ENCODE data around the gene AOC2.

The AOC2 gene, protein sequence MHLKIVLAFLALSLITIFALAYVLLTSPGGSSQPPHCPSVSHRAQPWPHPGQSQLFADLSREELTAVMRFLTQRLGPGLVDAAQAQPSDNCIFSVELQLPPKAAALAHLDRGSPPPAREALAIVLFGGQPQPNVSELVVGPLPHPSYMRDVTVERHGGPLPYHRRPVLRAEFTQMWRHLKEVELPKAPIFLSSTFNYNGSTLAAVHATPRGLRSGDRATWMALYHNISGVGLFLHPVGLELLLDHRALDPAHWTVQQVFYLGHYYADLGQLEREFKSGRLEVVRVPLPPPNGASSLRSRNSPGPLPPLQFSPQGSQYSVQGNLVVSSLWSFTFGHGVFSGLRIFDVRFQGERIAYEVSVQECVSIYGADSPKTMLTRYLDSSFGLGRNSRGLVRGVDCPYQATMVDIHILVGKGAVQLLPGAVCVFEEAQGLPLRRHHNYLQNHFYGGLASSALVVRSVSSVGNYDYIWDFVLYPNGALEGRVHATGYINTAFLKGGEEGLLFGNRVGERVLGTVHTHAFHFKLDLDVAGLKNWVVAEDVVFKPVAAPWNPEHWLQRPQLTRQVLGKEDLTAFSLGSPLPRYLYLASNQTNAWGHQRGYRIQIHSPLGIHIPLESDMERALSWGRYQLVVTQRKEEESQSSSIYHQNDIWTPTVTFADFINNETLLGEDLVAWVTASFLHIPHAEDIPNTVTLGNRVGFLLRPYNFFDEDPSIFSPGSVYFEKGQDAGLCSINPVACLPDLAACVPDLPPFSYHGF

DNA sequence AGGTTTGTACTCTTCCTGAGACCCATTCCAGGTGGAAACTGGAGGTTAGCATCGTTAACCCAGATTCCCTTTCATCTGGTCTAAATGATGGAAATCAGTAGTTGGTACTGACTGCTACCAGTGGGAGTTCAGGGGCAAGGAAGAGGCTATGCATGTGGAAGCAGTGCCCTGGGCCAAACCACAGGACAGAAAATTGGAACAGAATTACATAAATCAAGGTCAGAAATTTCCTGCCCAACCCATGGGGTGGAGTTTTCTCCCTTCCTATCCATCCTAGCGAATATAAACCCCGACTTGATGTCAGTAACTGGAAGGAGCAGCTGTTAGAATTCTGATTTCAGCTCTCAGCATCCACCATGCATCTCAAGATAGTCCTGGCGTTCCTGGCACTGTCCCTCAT, at the start of gene AOC2:
Gene AOC2 (plus strand): TSS at position 310 of the 400 bp plus-strand sequence. CDS start 47 bp downstream, at position 357.
- no peak for FAIRE-seq

DNA sequence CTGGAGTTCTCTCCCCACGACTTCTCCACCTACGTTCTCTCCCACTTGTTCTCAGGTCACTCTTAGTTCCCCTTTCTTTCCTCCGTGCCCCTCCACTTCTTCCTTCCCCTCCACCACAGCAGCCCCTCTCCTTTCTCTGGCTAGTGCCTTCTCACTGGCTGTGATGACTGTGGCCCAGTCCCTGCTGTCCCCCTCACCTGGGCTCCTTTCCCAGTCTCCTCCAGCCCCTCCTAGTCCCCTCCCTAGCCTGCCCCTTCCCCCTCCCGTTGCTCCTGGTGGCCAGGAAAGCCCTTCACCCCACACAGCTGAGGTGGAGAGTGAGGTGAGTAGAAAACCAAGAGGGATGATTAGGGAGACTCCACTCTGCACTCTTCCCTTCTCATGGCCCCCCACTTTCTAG, 49.3 kb upstream of the AOC2 start:
- DNase-seq (ENCODE audit: low spot score) = no peak
- FAIRE-seq = no peak

More for the DNA sequence above, at the start of gene AOC2:
- no peak for DNase-seq (ENCODE audit: low spot score)

DNA sequence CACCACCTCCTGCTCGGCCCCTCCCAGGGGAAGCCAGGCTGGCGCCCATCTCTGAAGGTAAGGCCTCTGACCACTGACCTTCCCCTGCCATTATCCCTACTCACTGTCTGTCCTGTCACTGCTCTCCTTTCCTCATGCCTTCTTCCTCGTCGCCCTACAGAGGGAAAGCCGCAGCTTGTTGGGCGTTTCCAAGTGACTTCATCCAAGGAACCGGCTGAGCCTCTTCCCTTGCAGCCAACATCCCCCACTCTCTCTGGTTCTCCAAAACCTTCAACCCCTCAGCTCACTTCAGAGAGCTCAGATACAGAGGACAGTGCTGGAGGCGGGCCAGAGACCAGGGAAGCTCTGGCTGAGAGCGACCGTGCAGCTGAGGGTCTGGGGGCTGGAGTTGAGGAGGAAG, 48.9 kb upstream of the AOC2 start:
- DNase-seq (ENCODE audit: low spot score) (no peak), FAIRE-seq (no peak)

DNA sequence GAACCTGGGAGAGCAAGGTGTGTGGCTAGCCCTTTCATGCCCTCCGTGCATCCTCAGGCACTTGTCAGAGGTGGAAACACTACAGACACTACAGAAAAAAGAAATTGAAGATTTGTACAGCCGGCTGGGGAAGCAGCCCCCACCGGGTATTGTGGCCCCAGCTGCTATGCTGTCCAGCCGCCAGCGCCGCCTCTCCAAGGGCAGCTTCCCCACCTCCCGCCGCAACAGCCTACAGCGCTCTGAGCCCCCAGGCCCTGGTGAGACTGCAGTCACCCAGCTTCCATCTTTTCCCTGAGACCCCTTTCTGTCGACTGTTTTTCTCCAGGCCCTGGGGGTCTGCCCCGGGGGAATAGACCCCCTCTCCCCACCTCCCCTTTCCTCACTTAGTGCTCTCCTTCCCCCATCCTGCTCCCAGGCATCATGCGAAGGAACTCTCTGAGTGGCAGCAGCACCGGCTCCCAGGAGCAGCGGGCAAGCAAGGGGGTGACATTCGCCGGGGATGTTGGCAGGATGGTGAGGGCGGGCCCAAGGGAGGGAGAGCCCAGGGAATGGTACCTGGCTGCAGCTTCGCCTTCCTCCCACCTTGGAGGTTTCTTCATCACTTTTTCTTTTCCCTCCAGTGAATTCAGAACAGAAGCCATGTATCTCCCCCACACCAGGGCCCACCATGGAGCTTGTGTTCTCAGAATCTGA, 48.2 kb upstream of the AOC2 start:
- DNase-seq (ENCODE audit: low spot score) (no peak), FAIRE-seq (no peak)

DNA sequence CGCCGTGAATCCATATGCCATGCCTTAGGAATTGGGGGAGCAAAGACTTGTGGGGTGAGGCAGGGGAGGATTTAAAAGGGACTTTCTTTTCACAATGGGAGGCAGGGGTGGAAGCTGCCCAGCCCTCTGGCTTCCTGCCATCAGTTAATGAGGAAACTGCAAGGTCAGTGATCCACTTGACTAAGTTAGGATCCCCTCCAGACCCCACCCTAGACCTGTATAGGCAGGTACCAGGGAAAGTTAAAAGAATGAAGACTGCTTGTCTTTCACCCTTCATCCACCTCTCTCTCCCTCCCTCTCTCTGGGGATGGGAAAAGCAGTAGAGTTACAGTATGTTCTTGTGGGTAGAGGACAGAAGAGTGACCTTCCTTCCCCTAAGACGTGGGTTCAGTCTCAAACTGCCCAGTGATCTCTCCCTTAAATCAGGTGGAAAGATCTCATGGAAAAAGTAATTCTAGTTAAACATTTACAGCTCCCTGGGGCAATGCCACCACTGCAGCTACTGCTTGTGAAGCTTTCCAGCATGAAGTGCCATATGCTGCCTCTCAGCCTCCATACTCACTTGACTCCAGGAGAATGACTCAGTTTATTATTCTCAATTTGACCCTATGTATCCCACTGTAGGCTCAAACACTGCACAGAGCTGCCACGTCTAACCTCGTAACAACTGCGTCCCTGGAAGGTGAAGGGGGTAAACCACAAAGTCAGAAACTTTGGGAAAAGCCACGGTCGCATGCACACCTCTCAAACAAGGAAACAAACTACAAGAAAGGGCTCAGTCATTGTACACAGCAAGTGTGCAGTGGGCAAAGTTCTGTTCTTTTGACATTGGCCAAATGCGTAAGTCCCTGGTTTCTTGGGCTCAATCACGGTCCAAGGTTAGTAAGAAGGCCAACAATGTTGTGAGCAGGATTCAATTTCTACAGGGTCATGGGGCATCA, 47.0 kb upstream of the AOC2 start:
- no peak for DNase-seq (ENCODE audit: low spot score)
- no peak for FAIRE-seq

DNA sequence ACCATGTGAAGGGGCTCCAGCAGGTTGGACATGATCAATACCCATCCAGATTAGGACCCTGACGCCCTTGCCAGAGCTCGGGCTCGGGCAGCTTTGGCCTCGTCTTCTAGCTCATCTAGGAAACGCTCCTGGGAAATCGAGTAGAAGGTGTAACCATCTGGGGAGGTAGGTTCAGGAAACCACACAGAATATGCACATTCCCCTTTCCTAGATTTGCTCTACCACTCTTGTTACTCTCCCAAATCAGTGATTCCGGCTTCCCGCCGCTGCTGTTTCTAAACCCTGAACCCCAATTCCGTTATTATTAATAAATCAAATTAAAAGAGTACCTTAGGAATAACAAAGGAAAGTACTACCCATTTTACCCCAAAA, 46.4 kb upstream of the AOC2 start:
- FAIRE-seq (no peak), DNase-seq (ENCODE audit: low spot score) (no peak)

DNA sequence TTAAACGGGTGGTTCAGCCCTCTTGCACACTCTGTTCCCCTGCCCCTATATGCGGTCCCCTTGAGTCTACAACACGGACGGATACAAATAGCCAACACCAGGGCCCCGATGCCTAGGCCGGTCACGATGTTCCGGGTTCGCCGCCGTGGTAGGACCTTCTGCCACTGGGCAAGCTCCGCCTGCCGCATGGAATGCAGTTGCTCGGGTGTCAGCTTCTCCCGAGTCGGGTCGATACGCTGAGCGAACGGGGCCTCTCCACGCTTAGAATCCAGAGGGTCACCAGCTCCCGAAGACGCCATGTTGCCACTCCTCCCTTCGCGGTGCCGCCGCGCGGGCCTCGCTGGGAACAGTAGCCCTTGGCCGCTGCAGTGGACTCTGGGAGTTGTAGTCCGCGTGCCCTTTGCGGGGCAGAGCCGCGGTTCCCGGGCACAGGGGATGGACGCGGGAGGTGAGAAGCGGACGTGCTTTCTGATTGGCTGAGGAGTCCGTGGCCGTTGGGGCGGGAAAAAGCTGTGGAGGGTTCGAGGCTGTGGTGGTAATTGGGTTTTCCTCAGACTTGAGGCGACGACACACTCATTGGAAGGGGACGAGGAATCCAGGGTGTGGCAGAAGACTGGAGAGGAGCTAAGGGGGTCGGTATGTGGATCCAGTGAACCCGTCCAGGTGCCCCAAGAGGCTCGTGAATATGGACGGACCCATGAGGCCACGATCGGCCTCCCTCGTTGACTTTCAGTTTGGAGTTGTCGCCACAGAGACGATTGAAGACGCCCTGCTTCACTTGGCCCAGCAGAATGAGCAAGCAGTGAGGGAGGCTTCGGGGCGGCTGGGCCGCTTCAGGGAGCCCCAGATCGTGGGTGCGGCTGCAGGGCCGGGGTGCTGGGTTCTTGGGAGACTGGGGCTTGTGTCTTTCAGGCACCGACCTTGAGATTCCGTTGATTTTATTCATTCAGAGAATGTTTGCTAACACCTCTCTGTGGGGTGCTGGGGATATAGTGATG, 45.7 kb upstream of the AOC2 start, which contains the start of the genes CNTD1 and COA3:
Gene CNTD1 (plus strand): TSS at position 479 of the 998 bp plus-strand sequence. CDS start 207 bp downstream, at position 686.
Gene COA3 (minus strand): TSS at position 322 of the 998 bp plus-strand sequence. CDS start 23 bp downstream, at position 299.
- DNase-seq (ENCODE audit: low spot score) (peak; percentile 96), FAIRE-seq (peak; percentile 87)

DNA sequence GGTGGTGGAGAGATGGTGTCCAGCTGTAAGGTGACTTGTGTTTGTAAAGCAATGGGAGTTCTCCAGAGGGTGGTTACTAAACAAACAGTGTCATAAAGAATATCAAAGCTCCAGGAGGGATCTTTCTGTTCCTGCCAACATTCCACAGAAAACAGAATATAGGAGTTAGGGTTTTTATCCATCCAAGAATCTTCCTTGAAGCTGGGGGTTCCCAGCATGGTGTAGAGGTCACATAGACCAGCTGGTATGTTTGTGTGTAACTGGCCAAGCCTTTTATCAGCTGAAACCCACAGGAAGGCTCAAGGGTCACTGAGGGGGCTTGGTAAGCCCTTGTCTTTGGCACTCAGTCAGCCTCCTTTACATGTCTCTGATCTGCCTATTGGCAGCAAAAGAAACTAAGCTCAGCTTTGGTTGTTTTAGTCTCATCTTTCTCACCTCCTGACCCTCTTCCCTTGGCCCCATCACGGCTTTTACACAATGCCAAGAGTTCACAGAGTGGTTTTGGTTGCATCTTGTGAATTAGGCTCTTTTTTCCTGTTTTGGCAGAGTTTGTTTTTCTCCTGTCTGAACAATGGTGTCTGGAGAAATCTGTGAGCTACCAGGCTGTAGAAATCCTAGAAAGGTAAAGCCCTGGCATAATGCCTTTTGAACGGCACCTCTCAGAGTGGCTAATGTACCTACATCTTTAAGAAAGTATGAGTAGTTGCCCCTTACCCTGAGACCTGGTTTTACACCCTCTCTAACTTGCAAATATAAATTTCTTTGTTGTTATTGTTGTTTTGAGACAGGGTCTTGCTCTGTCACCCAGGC, 41.1 kb upstream of the AOC2 start:
- FAIRE-seq (no peak), DNase-seq (ENCODE audit: low spot score) (no peak)

DNA sequence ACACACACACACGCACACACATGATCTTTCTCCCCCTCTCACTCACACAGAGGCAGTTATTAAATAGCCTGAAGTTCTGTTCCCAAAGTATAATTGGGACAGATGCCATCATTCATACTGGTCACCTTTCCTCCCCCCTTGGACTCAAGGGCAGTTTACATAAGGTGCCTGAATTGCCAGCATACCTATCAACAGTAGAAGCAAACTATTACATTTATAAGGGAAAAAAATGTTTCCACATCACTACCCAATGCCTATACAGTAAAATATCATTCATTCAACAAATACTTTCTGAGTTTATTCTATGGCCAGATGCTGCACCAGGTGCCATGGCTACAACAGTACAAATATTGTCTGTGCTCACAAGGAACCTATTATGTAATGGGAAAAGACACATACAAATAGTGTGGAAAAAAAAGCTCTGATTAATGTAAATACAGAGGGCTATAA, 39.4 kb upstream of the AOC2 start:
- FAIRE-seq (no peak), DNase-seq (ENCODE audit: low spot score) (no peak)

DNA sequence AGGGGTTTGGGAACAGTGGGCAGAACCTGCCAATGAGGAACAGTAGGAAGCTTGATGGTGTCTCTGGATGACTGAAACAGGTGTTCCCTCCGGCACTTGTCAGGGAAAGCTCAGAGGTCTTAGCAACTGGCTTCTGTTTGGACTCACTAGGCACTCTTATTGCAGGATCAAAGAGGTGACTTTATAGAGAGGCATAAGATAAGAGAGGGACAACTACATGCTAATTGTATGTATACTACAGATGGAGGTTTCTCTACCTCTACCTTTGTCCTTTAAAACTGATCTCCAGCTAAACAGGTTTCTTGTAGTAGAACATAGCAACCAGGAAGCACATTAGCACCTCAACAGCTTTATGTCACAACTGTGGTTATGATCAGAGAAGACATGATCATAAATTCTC, 38.1 kb upstream of the AOC2 start:
- FAIRE-seq (no peak), DNase-seq (ENCODE audit: low spot score) (no peak)

DNA sequence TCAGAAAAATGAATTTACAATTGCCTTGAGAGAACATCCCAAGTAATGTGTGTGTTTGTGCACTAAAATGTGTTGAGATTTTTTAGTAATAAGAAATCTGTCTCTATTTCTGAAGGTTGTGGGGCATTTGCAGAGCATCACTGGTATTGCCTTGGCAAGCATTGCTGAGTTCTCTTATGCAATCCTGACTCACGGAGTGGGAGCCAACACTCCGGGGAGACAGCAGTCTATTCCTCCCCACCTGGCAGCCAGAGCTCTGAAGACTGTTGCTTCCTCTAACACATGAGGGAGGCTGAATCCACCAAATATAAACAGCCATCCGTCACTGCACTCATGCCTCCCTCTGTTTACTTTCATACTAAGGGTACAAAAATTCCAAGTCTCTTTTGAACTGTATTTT, 35.1 kb upstream of the AOC2 start:
- FAIRE-seq = no peak
- DNase-seq (ENCODE audit: low spot score) = no peak

DNA sequence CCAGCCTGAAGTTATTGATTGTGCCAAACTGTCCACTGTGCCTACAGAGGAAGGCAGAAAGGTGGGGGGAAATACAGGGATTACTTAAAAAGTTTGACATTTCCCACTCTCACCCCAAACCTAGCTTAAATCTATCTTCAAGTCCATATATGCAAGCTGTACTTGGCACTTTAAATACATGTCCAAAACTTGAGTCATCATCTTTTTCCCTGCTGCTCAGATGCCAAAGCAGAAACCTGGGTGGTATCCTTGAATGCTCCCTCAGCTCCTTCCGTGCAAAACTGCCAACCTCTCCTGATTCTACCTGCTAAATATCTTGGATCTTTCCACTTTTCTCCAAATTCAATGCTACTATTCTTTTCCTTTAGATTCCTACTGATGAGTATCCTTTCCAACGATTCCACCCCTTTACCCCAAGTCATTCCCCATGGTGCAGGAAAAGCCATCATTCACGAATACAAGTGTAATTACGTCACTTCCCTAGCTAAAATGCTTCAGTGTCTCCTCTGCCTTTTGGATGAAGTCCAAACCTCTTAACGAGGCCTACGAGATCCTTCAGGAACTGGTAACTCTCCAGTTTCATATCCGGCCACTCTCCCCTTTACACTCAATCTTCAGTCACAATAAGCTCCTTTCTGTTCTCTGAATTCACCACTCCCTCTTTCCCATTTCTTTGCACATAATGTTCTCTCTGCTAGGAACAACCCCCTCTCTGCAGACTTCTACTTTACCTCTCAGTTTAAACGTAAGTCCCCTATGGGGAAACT, 29.6 kb upstream of the AOC2 start:
- DNase-seq (ENCODE audit: low spot score) = peak; percentile 72
- no peak for FAIRE-seq

DNA sequence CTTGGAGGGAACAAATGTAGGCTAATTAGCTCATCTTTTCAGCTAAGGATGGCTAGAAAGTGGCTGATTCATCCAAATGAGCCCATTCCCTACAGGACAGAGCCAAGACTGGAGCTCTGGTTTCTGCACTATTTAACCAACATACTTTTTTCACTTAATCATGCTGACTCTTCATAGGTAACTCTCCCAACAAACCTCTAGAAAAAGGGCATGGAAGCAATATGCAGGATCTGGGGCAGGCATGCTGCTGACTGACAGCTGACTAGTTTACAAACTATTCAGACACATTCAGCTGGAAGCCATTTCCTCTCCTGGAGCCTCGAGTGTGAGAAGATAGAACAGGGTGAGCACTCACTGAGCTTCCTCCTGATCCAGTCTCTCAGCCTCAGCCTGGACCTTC, 26.5 kb upstream of the AOC2 start:
- FAIRE-seq = no peak
- no peak for DNase-seq (ENCODE audit: low spot score)

DNA sequence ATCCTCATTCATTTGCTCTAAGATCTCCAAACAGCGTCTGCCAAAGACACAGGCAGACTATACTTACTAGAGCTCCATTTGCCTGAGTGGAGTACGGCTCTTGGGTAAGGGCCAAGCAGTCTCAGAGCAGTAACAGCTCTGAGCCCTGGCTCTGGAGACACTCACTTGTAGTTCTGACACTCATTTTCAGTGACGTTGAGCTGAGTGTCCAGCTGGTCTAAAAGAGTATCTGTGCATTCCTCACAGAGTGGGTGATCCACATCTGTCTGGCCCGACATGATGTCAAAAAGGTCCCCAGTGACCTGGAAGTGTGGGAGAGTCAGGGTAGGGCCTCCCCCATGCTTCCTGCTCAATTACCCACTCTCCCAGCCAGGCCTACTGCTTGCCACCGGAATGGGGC, 26.0 kb upstream of the AOC2 start:
- no peak for DNase-seq (ENCODE audit: low spot score)
- FAIRE-seq = no peak

DNA sequence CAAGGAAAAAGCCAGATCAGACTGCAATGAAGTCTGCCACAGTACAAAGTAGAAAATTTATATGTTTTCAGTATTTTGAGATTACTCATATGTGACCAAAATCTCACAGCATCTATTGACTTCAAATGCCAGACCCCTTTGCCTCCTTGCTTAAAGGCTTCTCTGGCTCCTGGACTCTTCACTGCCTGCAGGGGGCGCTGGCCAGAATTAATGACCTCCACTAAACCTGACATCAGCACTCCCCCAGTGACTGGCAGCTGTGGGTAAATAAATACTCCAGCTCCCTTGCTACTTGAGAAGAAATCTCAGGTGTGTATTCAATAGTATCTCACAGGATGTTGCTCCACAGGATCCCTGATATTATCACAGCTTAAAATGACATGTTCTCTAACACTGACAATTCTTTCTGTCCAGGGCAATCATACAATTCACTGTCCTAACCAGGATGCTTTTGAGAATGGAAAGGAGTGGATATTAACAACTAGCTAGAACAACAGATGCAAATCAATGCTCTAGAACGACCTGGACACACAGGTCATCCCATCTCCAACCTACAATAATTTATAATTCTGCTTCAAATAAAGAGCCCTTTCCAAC, 24.3 kb upstream of the AOC2 start:
- DNase-seq (ENCODE audit: low spot score) (peak; percentile 58), FAIRE-seq (no peak)

DNA sequence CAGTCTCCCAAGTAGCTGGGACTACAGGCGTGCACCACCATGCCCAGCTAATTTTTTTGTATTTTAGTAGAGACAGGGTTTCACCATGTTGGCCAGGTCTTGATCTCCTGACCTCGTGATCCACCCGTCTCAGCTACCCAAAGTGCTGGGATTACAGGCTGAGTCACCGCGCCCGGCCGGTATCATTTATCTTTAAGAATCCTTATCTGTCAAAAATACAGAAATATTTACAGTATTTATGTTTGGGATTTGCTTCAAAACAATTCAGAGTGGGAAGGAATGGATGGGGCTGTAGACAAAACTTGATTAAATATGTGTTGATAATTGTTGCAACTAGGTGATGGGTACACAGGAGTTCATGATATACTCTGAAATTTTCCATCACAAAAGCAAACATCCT, 23.2 kb upstream of the AOC2 start:
- no peak for DNase-seq (ENCODE audit: low spot score)
- no peak for FAIRE-seq

DNA sequence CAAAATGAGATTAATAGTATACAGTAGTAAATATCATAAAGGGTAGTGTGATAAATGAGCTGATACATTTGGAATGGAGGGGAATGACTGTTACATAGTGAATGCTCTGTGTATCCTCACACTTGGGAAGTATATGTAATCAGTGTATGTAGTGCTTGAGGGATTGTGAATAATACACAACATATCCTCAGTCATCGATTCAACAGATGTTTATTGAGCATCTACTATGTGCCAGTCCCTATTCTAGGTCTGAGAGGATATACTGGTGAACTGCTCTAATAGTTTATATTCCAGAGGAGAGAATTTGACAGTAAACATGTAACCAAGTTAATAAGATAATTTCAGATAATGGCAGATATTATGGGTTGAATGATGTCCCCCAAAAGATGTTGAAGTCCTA, 16.9 kb upstream of the AOC2 start:
- FAIRE-seq = no peak
- DNase-seq (ENCODE audit: low spot score) = no peak

DNA sequence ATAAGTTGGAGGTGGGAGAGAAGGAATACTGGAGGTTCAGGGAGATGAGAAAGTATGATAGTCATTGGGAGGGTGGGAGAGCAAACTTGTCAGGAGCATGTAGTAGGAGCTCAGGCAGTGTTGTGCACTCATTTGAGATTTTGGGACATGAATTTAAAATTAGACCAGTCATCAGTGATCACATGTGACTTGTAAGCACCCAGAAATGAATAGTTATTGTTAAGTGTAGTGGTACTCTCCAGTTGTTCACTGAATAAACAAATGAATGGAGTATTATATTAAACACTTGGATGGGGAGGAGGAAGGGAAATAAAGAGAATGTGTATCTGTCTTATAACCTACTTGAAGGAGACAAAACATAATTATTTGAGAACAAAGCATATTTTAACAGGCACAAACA, 13.4 kb upstream of the AOC2 start:
- no peak for DNase-seq (ENCODE audit: low spot score)
- FAIRE-seq = no peak
